GM18867 (cell line): Measurements from ENCODE around the gene ODF4.
A peak's percentile ranks its signal among the peaks of the same experiment; 100 is the strongest.
"Not testable (repeated sequence)": the region's sequence is repeated elsewhere in the genome, so short reads cannot be mapped to it uniquely, and the experiment has no call there.

Source experiments
- ATAC-seq: cut with Tn5 transposase; IDR thresholded peaks from one replicate; pipeline ENCODE4 v1.9.1; 2021; ENCODE audit warnings: mild to moderate bottlenecking, moderate library complexity; ENCODE audit not compliant: unreplicated experiment

ODF4 gene

GRCh38 chr17:8366231-8366630 lies 26.6 kb downstream of the ODF4 start:
- no peak for ATAC-seq

DNA sequence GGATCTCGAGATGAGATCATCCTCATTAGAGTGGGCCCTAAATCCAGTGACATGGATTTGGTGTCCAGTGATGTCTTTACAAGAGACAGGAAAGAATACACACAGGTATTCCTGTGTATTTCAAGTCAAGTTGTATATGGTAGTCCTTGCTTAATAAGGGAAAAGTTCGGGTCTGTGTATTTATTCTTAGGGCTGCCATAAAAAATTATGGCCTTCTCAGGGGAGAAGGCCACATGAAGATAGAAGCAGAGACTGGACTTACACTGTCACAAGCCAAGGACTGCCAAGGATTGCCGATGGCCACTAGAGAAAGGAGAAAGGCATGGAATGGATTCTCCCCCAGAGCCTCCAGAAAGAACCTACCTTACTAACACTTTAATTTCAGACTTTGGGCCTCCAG lies 28.6 kb downstream of the ODF4 start:
- ATAC-seq = no peak

DNA sequence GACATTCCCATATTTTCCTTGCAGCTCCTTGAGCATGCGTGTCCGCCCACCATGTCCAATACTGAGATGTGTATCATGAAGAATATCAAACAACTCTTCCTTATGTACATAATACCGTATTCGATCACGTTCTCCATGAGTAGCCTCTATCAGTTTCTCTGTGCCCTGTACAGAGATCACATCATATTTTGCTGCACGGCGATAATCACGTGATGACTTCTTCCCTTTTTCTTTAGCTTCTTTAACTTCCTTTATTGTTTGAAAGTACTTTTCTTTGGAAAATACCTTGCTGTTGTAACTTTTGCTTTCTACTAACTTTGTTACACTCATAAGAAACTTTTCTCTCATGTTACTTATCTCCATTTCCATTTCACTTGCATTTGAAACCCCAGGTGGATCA lies 30.3 kb downstream of the ODF4 start:
- ATAC-seq = no peak

- ATAC-seq = no peak
Observed at GRCh38 chr17:8371786-8372185, 32.1 kb downstream of the ODF4 start.

DNA sequence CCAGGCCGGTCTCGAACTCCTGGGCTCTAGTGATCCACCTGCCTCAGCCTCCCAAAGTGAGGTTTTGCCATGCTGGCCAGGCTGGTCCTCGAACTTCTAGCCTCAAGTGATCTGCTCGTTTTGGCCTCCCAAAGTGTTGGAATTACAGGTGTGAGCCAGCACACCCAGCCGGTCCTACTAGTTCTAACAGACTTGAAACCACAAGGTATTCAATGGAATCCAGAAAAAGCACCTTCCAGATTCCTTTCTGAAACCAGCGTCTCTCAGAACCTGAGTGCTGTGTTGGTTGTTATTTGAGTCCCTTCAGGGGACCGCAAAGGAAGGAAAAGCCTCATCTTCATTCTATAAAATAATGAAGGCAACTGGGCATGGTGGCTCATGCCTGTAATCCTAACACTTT lies 32.8 kb downstream of the ODF4 start:
- ATAC-seq = no peak

GRCh38 chr17:8373856-8374255 lies 34.2 kb downstream of the ODF4 start:
- ATAC-seq = not testable (repeated sequence)

- no peak for ATAC-seq
Observed at GRCh38 chr17:8375738-8376259, 36.2 kb downstream of the ODF4 start.

- peak; percentile 88 for ATAC-seq
Observed at GRCh38 chr17:8376271-8377067, 36.8 kb downstream of the ODF4 start, which contains the start of gene KRABD2. TSS of gene KRABD2 (minus strand) at chr17:8376704.

DNA sequence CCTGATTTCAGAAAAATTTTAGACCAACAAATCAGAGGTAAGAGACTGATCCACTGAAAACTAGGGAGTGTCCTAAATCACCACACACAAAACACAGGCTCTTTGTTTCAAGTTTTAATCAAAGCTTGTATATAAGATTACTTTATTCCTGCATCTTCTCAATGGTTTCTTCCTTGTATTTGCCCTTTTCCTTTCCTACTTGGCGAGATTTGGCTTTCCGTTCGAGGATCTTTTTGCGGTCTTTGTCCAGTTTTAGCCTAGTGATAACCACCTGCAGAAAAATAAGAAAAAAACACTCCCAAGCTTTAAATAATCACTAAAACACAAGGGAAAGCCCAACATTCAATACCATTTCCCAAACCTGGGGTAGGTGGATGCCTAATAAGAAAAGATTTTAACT lies 37.8 kb downstream of the ODF4 start:
- ATAC-seq = no peak

- ATAC-seq = not testable (repeated sequence)
Observed at GRCh38 chr17:8378117-8378516, 38.5 kb downstream of the ODF4 start.

DNA sequence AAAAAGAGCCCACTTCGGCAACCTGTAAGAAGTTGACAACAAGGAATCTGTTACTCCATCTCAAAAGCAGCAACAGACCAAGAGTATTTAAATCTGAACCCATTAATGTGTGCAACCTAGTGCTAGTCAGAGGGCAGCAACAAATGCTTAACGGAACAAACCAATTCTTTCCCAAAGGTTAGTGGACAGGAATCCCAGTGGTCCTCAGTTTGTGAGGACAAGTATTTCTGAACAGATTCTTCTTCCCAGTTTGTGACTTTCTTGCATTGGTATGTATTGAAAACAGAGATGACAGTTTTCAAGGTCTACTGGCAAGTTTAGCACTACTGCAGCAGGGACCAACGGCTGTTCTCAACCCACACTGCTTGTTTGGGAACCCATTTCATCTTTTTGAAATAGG lies 40.4 kb downstream of the ODF4 start:
- no peak for ATAC-seq

GRCh38 chr17:8382052-8382879 lies 42.6 kb downstream of the ODF4 start:
- no peak for ATAC-seq

- ATAC-seq = peak; percentile 4
Observed at GRCh38 chr17:8382880-8383142, 43.2 kb downstream of the ODF4 start.

GRCh38 chr17:8383143-8383822 lies 43.6 kb downstream of the ODF4 start, which contains the start of gene RPL26:
TSS of gene RPL26 (minus strand) at chr17:8383193. CDS start at chr17:8382310, 883 bp downstream.
- ATAC-seq = peak; percentile 90

- no peak for ATAC-seq
Observed at GRCh38 chr17:8384801-8385378, 45.2 kb downstream of the ODF4 start.

DNA sequence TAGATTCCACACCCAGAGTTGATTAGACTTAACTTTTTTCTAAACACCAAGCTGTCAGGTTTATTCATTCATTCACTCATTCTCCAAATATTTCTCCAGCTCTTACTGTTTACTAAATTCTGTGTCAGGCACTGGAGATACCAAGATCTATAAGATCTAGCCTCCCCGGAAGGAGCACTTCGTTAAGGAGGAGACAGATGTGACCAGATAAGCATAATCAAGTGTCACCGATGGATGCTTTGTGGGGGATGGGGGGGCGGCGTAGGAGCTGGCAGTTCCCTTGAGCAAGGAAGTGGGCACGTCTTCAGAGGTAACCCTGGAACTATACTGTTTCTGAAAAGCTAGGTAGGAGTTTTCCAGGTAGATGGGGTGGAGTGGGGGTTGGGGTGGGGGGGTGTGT lies 47.2 kb downstream of the ODF4 start:
- ATAC-seq = no peak

- ATAC-seq = no peak
Observed at GRCh38 chr17:8387914-8388651, 48.4 kb downstream of the ODF4 start.

- no peak for ATAC-seq
Observed at GRCh38 chr17:8391711-8392110, 52.1 kb downstream of the ODF4 start.

DNA sequence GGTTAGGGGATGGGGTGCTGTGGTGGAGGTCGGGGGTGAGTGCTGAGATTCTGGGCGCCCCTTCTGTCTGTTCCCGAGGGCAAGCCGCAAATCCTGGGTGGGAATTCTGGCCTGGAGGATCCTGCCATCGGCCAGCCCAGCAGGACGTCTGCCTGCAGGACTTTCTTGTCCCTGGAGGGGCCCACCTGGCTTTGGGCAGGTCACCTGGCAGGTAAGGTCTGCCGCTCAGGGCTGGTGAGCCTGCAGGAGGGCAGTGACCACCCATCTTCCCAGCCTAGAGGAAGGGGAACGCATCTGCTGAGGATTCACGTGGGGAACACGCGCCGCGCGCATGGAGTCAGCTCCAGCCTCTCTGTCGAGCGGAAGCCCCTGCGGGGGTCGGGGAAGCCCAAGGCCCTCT lies 52.6 kb downstream of the ODF4 start:
- ATAC-seq = no peak
